PC-9 (cell line): ENCODE results near the gene CNTN4. TPM values are rescaled to one million over a fixed set of nuclear protein-coding genes. Genes with fewer than 3 reads are reported as not detected.

ENCODE experiments used
- BruUV-seq: library from RNA; stranded (reverse); fragments of 400-500 nt; replicated peaks from 2 replicates; lab custom pipeline; 2021; lab: Mats Ljungman, UMichigan
- CTCF ChIA-PET: fragments of 300-600 bp; sonication (Branson Sonifier 250); formaldehyde crosslinking; loops from one replicate; lab custom pipeline; 2022; ENCODE audit warnings: antibody characterized with exemption; lab: Charles Lee
- POLR2A ChIA-PET: fragments of 300-600 bp; sonication (Branson Sonifier 250); formaldehyde crosslinking; loops from one replicate; lab custom pipeline; 2022; ENCODE audit warnings: antibody characterized with exemption; ENCODE audit not compliant: unreplicated experiment; lab: Charles Lee
- DNase-seq, 2 experiments: peaks; one replicate each; pipeline versions ENCODE4 v3.0.0 to v3.0.0-alpha.2; 2015 to 2022; ENCODE audit warnings: mixed read lengths in 1 of 2
- H2AFZ ChIP-seq: fragments of 200-600 bp; sonication (generic); 2 replicates; pipeline ENCODE4 v1.8.1; 2017; ENCODE audit warnings: antibody characterized with exemption
- H3F3A ChIP-seq: fragments of 200-600 bp; sonication (generic); 2 replicates; pipeline ENCODE4 v1.8.1; 2017; ENCODE audit warnings: antibody characterized with exemption, mild to moderate bottlenecking, low read depth; ENCODE audit not compliant: insufficient read depth
- H3K27ac ChIP-seq: fragments of 200-600 bp; sonication (generic); 2 replicates; pipeline ENCODE4 v1.6.1; 2016; ENCODE audit warnings: mixed run types
- H3K27me3 ChIP-seq: fragments of 200-600 bp; sonication (generic); 2 replicates; pipeline ENCODE4 v1.6.1; 2016; ENCODE audit warnings: low read depth, mixed run types; ENCODE audit not compliant: insufficient read depth
- H3K36me3 ChIP-seq: fragments of 200-600 bp; sonication (generic); 2 replicates; pipeline ENCODE4 v1.6.1; 2016; ENCODE audit warnings: low read depth, mixed run types
- H3K4me1 ChIP-seq: fragments of 200-600 bp; sonication (generic); replicated peaks from 2 replicates; pipeline ENCODE4 v1.6.1; 2016; ENCODE audit warnings: mixed run types; ENCODE audit not compliant: insufficient read depth
- H3K4me2 ChIP-seq: fragments of 200-600 bp; sonication (generic); 2 replicates; pipeline ENCODE4 v1.6.1; 2017; ENCODE audit warnings: mixed run types
- H3K4me3 ChIP-seq: fragments of 200-600 bp; sonication (generic); 2 replicates; pipeline ENCODE4 v1.6.1; 2016; ENCODE audit warnings: mixed run types
- H3K79me2 ChIP-seq: fragments of 200-600 bp; sonication (generic); 2 replicates; pipeline ENCODE4 v1.6.1; 2017; ENCODE audit warnings: low read depth, mixed run types
- H3K9me2 ChIP-seq: fragments of 200-600 bp; sonication (generic); 2 replicates; pipeline ENCODE4 v1.8.1; 2017; ENCODE audit warnings: mild to moderate bottlenecking; ENCODE audit not compliant: insufficient read depth
- H3K9me3 ChIP-seq: fragments of 200-600 bp; sonication (generic); 2 replicates; pipeline ENCODE4 v1.8.1; 2016; ENCODE audit warnings: low read depth; ENCODE audit not compliant: insufficient read depth
- H4K20me1 ChIP-seq: fragments of 200-600 bp; sonication (generic); 2 replicates; pipeline ENCODE4 v1.8.1; 2017; ENCODE audit not compliant: insufficient read depth
- CTCF ChIP-seq: fragments of 200-600 bp; sonication (generic); conservative IDR thresholded peaks from 2 replicates; pipeline ENCODE4 v1.6.1; 2017; ENCODE audit warnings: mixed run types, antibody characterized with exemption, mild to moderate bottlenecking, moderate library complexity
- EZH2 ChIP-seq: fragments of 200-600 bp; sonication (generic); IDR thresholded peaks from 2 replicates; pipeline ENCODE4 v1.8.0; 2017; ENCODE audit warnings: antibody characterized with exemption, low read depth
- intact Hi-C: fragments of 100-400 bp; cut with micrococcal nuclease; formaldehyde crosslinking; loops from one replicate; pipeline ENCODE4 v1.10.0; 2022; ENCODE audit not compliant: unreplicated experiment
- total RNA-seq: library from RNA; stranded (reverse); gene quantifications from 2 replicates; pipeline ENCODE4 v1.2.3, GENCODE V29; 2021

The CNTN4 gene
- total RNA-seq, 1 experiment from 2014 or later: not detected

- no TSS peak for BruUV-seq
- H3K4me2 ChIP-seq: no peak overlapping the region
- H3K27ac ChIP-seq: no peak overlapping the region
- CTCF ChIA-PET: no interaction called here
- no peaks in the 10 kb centered on the region for H3K4me1 ChIP-seq
- H3K36me3 ChIP-seq: no peaks in the 10 kb centered on the region
- no peak overlapping the region for H2AFZ ChIP-seq
- no peaks in the 10 kb centered on the region for H3F3A ChIP-seq
- TF ChIP-seq CTCF (no peak), EZH2 (no peak)
- no peaks in the 10 kb centered on the region for H3K9me2 ChIP-seq
- no peaks in the 10 kb centered on the region for H3K9me3 ChIP-seq
- intact Hi-C loops: no loop called here
- H4K20me1 ChIP-seq: no peaks in the 10 kb centered on the region
- DNase-seq: no peak
- no peaks in the 10 kb centered on the region for H3K27me3 ChIP-seq
- H3K79me2 ChIP-seq: no peaks in the 10 kb centered on the region
- POLR2A ChIA-PET: no interaction called here
- H3K4me3 ChIP-seq: no peak overlapping the region
Observed at GRCh38 chr3:2495746-2496145, 397.1 kb downstream of the CNTN4 start.

- CTCF ChIA-PET: no interaction called here
- intact Hi-C loops: no loop called here
- Histone ChIP-seq H4K20me1 (no peaks in the 10 kb centered on the region), H3K27me3 (no peaks in the 10 kb centered on the region; the same call in 1 of the 2 replicates), H3K4me1 (no peaks in the 10 kb centered on the region), H2AFZ (no peak overlapping the region), H3K79me2 (no peaks in the 10 kb centered on the region), H3K27ac (no peak overlapping the region), H3F3A (no peaks in the 10 kb centered on the region), H3K9me3 (no peaks in the 10 kb centered on the region), H3K36me3 (no peaks in the 10 kb centered on the region), H3K4me2 (no peak overlapping the region), H3K9me2 (no peaks in the 10 kb centered on the region), H3K4me3 (no peak overlapping the region)
- POLR2A ChIA-PET: no interaction called here
- DNase-seq: no peak
- TF ChIP-seq EZH2 (no peak), CTCF (no peak)
- no TSS peak for BruUV-seq
Observed at GRCh38 chr3:2504912-2505311, 406.2 kb downstream of the CNTN4 start.

GRCh38 chr3:2506776-2507175 is 408.1 kb downstream of the CNTN4 start:
- H3K27me3 ChIP-seq: no peaks in the 10 kb centered on the region; the same call in 1 of the 2 replicates
- no peak overlapping the region for H3K27ac ChIP-seq
- no peaks in the 10 kb centered on the region for H3K36me3 ChIP-seq
- H3K79me2 ChIP-seq: no peaks in the 10 kb centered on the region
- no peaks in the 10 kb centered on the region for H3K9me2 ChIP-seq
- H3K9me3 ChIP-seq: no peaks in the 10 kb centered on the region
- ChIA-PET CTCF (no interaction called here), POLR2A (no interaction called here)
- BruUV-seq: no TSS peak
- no peaks in the 10 kb centered on the region for H3F3A ChIP-seq
- DNase-seq: no peak
- no peak overlapping the region for H2AFZ ChIP-seq
- intact Hi-C loops: no loop called here
- no peaks in the 10 kb centered on the region for H3K4me1 ChIP-seq
- TF ChIP-seq EZH2 (no peak), CTCF (no peak)
- no peaks in the 10 kb centered on the region for H4K20me1 ChIP-seq
- H3K4me3 ChIP-seq: no peak overlapping the region
- H3K4me2 ChIP-seq: no peak overlapping the region
